ENCODE results near the gene PTPRG. TPM values are rescaled to one million over a fixed set of nuclear protein-coding genes. Genes with fewer than 3 reads are reported as not detected.

The PTPRG gene
- total RNA-seq, 1 experiment from 2014 or later = 69.3 TPM

DNA sequence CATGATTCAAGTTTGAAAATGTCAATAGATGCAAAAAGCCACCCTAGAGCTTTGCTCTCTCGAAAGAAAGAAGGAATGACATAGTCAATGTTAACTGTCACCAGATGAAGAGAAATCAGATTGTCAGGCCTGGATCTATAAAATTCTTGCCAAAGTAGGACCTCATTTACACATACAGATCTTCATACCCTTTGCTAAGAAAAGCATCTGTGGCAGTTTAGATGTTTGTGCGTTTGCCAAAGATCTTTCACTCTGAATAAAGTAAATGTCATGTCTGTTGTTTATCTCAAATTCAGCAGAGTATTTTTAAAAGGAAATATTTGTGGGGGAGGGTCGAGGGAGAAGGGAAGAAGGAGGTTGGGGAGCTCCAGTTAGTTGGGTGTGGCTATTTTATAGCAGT lies 692.6 kb downstream of the PTPRG start:
- no peak overlapping the region for H2BK120ac ChIP-seq (ENCODE audit: low read depth, low read length, poor library complexity, severe bottlenecking)
- no peak overlapping the region for H4K8ac ChIP-seq (replicated peaks; ENCODE audit: insufficient read length, low read depth, low read length)
- no peak overlapping the region for H3K4me2 ChIP-seq (ENCODE audit: insufficient read depth, insufficient read length, low read length)
- H3K4me1 ChIP-seq (ENCODE audit: insufficient read depth, low read length) = no peaks in the 10 kb centered on the region
- no peak overlapping the region for H2BK5ac ChIP-seq (ENCODE audit: insufficient read length, low read length)
- H3T11ph ChIP-seq (ENCODE audit: low read length) = no peak overlapping the region
- Mint-ChIP-seq H3K9me3 (no peaks in the 10 kb centered on the region), H3K4me1 (peaks cover 4 to 6% of the 10 kb centered on the region in 2 experiments; a peak in 3 of 4 replicates), H3K27me3 (ENCODE audit: low read depth) (no peaks in the 10 kb centered on the region), H3K36me3 (ENCODE audit: insufficient read depth in 1 of 3, low read depth in 3 of 3) (peaks cover 0 to 5% (median 0%) of the 10 kb centered on the region in 3 experiments; a peak in 1 of 7 replicates), H3K27ac (no peak overlapping the region), H3K4me3 (no peak overlapping the region)
- H3K79me1 ChIP-seq (ENCODE audit: insufficient read depth, low read depth, low read length, poor library complexity, severe bottlenecking) = no peaks in the 10 kb centered on the region
- no peak overlapping the region for H3K23ac ChIP-seq (ENCODE audit: insufficient read length, low read depth, low read length)
- no peak overlapping the region for H2BK12ac ChIP-seq (ENCODE audit: insufficient read length, low read depth, low read length)
- H4K5ac ChIP-seq (ENCODE audit: insufficient read length, low read depth, low read length) = no peak overlapping the region
- H4K91ac ChIP-seq (ENCODE audit: insufficient read length, low read depth, low read length) = no peak overlapping the region
- no peak overlapping the region for H3K27ac ChIP-seq (ENCODE audit: insufficient read length, low read depth, low read length)
- TF ChIP-seq, protein P1, sequence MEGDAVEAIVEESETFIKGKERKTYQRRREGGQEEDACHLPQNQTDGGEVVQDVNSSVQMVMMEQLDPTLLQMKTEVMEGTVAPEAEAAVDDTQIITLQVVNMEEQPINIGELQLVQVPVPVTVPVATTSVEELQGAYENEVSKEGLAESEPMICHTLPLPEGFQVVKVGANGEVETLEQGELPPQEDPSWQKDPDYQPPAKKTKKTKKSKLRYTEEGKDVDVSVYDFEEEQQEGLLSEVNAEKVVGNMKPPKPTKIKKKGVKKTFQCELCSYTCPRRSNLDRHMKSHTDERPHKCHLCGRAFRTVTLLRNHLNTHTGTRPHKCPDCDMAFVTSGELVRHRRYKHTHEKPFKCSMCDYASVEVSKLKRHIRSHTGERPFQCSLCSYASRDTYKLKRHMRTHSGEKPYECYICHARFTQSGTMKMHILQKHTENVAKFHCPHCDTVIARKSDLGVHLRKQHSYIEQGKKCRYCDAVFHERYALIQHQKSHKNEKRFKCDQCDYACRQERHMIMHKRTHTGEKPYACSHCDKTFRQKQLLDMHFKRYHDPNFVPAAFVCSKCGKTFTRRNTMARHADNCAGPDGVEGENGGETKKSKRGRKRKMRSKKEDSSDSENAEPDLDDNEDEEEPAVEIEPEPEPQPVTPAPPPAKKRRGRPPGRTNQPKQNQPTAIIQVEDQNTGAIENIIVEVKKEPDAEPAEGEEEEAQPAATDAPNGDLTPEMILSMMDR (conservative IDR thresholded peaks at IDR 0.05) = no peak
- H2AK5ac ChIP-seq (ENCODE audit: insufficient read length, low read length) = no peak overlapping the region
- H4K20me1 ChIP-seq (ENCODE audit: control insufficient read depth, insufficient read depth, insufficient read length) = no peaks in the 10 kb centered on the region
- no peak overlapping the region for H2AFZ ChIP-seq (ENCODE audit: low read length)
- H3K9me3 ChIP-seq (ENCODE audit: control insufficient read depth, low read depth, low read length) = no peaks in the 10 kb centered on the region
- no peak overlapping the region for H3K18ac ChIP-seq (ENCODE audit: insufficient read length, low read depth, low read length)
- H3K14ac ChIP-seq (ENCODE audit: insufficient read depth, low read length) = no peak overlapping the region
- no peaks in the 10 kb centered on the region for H3K27me3 ChIP-seq (ENCODE audit: insufficient read depth, low read length)
- H3K4ac ChIP-seq (ENCODE audit: low read depth, low read length) = no peak overlapping the region
- no peak overlapping the region for H2BK20ac ChIP-seq (ENCODE audit: low read depth, low read length, poor library complexity, severe bottlenecking)
- H3K56ac ChIP-seq (ENCODE audit: insufficient read length, low read depth, low read length) = no peak overlapping the region
- H2BK15ac ChIP-seq (ENCODE audit: low read depth, low read length) = no peak overlapping the region
- H3K23me2 ChIP-seq (ENCODE audit: insufficient read length, low read depth, low read length, poor library complexity, severe bottlenecking) = no peaks in the 10 kb centered on the region
- WGBS (ENCODE audit: extremely low coverage, insufficient read length, low lambda C conversion rate) = no CpG with 5 or more reads among the region's 3 CpGs
- H3K9ac ChIP-seq (ENCODE audit: extremely low read depth, insufficient read length, low read length) = no peak overlapping the region
- H3K79me2 ChIP-seq (ENCODE audit: insufficient read depth, low read length) = no peaks in the 10 kb centered on the region
- no peak for DNase-seq
